AG09319 (cell line): ENCODE data around the gene HSD17B2.

Experiments
- DNase-seq: peaks from one replicate; pipeline ENCODE4 v3.0.0-alpha.2; 2010; ENCODE audit warnings: low read depth; ENCODE audit errors: extremely low read depth
- TF ChIP-seq, protein P1 (sequence below): IDR thresholded peaks from 2 replicates; pipeline ENCODE4 v1.5.1; 2011; ENCODE audit warnings: low read depth, mild to moderate bottlenecking, inconsistent platforms, low read length, moderate library complexity

The HSD17B2 gene

DNA sequence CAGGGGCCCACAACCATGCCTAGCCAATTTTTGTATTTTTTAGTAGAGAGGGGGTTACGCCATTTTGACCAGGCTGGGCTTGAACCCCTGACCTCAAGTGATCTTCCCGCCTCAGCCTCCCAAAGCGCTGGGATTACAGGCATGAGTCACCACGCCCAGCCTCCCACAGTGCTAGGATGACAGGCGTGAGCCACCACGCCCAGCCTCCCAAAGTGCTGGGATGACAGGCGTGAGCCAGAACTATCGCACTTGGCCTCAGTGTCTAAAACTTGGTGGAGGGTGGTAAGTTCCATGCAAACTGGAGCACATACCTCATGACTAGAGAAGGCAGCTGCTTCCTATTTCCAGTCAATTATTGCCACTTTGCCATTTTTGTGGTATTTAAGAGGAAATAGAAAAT is 7.1 kb downstream of the HSD17B2 start:
- DNase-seq = no peak

DNA sequence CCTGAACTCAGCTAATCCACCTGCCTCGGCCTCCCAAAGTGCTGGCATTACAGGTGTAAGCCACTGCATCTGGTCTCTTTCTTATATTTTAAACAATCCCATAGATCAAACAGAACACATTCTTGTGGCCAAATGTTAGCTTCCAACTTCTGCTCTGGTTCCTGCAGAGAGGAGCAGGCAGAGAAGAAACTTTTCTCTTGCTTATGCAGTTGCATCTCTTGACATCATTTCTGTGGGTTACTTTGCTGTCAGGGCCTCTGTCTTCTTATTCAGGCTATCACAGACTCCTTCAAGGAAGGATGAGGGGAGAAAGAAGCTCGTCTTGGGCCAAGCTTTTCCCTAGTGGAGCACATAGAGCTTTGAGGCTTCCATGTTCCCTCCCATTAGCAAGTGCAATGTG is 7.8 kb downstream of the HSD17B2 start:
- TF ChIP-seq, protein P1, sequence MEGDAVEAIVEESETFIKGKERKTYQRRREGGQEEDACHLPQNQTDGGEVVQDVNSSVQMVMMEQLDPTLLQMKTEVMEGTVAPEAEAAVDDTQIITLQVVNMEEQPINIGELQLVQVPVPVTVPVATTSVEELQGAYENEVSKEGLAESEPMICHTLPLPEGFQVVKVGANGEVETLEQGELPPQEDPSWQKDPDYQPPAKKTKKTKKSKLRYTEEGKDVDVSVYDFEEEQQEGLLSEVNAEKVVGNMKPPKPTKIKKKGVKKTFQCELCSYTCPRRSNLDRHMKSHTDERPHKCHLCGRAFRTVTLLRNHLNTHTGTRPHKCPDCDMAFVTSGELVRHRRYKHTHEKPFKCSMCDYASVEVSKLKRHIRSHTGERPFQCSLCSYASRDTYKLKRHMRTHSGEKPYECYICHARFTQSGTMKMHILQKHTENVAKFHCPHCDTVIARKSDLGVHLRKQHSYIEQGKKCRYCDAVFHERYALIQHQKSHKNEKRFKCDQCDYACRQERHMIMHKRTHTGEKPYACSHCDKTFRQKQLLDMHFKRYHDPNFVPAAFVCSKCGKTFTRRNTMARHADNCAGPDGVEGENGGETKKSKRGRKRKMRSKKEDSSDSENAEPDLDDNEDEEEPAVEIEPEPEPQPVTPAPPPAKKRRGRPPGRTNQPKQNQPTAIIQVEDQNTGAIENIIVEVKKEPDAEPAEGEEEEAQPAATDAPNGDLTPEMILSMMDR = no peak
- DNase-seq = no peak

More for the DNA sequence above, 7.1 kb downstream of the HSD17B2 start:
- TF ChIP-seq, protein P1 = no peak

DNA sequence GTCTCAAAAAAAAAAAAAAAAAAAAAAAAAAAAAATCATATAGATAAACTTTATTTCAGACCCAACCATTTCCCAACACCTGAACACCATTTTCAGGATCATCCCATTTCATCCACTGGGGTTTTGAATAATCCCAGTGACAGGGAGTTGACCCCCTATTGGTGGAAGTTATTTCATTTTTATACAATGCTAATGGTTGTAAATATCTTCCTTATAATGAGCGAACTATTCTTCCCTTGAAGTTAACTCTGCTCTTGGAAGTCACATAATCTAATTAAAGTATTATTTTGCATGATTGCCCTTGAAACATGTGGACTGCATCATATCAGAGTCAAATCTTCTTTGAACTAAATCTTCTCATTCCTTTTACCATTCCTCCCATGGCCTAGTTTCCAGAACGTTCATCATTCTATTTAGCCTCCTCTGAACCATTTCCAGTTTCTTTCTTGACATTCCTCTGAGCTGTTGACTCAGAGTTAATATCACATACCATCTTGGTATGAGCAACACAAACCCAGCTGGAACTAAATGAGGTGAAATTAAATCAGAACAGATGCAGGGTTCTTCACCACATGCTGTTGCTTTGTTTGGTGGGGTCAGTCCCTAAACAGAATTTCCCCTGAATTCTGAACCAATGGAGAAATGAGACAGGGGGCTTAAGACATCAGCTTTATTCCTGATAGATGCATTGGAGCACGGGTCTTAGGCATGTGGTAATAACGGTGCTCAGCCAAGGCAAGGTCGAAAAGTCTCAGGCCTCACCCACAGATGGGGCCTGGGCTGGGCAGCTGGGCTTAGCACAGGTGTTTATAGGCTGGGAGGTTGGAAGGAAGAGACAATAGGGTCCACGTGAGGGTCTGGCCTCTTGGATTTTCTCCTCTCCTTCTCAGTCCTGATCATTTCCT is 8.9 kb downstream of the HSD17B2 start:
- TF ChIP-seq, protein P1 = peak; percentile 1; the same call in 1 of the 2 replicates
- peak; percentile 93 for DNase-seq

DNA sequence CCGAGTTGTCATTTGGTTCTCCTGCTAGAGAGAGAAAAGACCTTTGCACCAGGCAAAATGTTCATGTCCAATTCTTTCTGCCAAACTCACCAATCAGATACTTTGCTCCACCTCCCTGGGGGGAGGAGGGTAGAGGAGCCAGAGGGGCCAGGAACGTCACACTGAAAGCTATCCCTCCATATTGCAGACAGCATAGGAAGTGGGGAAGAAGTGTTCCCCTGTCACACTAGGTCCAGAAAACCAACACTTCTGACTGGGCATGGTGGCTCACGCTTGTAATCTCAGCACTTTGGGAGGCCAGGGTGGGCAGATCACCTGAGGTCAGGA is 9.5 kb downstream of the HSD17B2 start:
- TF ChIP-seq, protein P1 = no peak
- DNase-seq = no peak

DNA sequence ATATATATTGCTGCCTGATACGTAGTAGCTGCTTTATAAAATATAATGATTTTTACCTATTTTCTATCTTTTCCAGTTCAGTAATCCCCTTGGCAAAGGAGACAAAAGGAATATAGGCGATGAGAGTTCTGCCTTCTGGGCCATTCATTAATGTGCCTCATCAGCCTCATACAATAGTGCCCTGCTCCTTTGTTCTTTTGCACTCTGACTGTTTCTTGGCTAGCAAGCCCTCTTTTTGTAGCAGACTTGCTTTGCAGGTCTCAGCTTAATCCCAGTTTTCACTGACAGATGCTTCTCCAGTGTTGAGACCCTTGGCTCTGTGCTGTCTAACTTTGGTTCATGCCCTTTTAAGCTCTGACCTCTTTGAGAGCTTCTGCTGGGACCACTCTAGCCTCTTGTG is 10.4 kb downstream of the HSD17B2 start:
- TF ChIP-seq, protein P1 = no peak
- DNase-seq = no peak

DNA sequence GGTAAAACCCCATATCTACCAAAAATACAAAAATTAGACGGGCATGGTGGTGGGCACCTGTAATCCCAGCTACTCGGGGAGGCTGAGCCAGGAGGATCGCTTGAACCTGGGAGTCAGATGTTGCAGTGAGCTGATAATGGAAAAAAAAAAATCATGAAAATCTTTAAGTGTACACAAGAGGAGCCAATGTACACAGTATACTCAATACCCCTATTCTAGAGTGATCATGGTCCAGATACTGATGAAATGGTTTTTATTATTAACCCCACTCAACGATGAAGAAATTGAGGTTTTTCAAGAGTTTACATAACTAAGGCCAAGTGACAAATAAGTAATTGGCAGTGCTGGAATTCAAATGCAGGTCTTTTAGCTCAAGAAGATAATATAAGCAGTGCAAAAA is 11.5 kb downstream of the HSD17B2 start:
- DNase-seq = no peak
- TF ChIP-seq, protein P1 = no peak

DNA sequence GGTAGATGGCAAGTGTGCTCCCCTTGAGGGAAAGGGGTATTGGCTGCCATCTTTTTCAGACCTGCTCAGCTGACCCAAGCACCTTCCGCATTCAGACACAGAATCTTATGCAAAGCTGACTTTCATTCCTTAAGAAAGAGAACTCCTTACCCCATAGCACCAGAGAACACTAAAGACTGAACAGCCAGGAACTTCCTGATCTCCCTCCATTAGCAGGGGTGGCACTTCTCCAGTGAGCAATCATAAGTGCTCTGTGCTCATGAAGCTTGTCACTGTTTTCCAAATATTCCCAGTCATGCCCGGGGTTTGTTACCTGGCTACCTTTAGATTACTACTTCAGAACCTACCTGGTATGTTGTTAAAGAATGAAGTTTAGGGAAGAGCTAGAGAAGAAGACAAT is 11.9 kb downstream of the HSD17B2 start:
- TF ChIP-seq, protein P1 = no peak
- DNase-seq = no peak
